Kidney (tissue), 14 donors: ENCODE data around the gene MAML2. TPM values are rescaled to one million over a fixed set of nuclear protein-coding genes. Genes with fewer than 3 reads are reported as not detected.

ENCODE experiments used
- DNase-seq, 5 donors: peaks; one replicate each; pipeline ENCODE4 v3.0.0-alpha.2; 2013 to 2020
- FAIRE-seq: peaks from 2 replicates; lab custom pipeline; 2012; peaks lifted over from hg19 to GRCh38; lab: Jason Lieb, UNC
- H3K27ac ChIP-seq, 2 donors: one replicate each; pipeline ENCODE4 v1.7.0; 2013; ENCODE audit warnings: low read depth in 2 of 2, low read length in 2 of 2, inconsistent platforms in 1 of 2
- H3K27me3 ChIP-seq: one replicate; pipeline ENCODE4 v1.7.1; 2013; ENCODE audit warnings: low read length, inconsistent platforms; ENCODE audit not compliant: control insufficient read depth, insufficient read depth
- H3K36me3 ChIP-seq, 3 donors: one replicate each; pipeline versions ENCODE4 v1.7.0 to v1.7.1; 2013; ENCODE audit warnings: low read length in 3 of 3, control low read depth in 1 of 3, inconsistent platforms in 1 of 3; ENCODE audit not compliant: insufficient read depth in 3 of 3, control insufficient read depth in 2 of 3
- H3K4me1 ChIP-seq, 3 donors: one replicate each; pipeline versions ENCODE4 v1.7.0 to v1.7.1; 2013; ENCODE audit warnings: low read length in 3 of 3, inconsistent platforms in 1 of 3, low read depth in 1 of 3; ENCODE audit not compliant: control insufficient read depth in 2 of 3, insufficient read depth in 2 of 3
- H3K4me3 ChIP-seq, 3 donors: one replicate each; pipeline versions ENCODE4 v1.7.0 to v1.8.1; 2013; ENCODE audit warnings: low read length in 3 of 3, control low read depth in 1 of 3, inconsistent platforms in 1 of 3
- H3K9ac ChIP-seq, 3 donors: one replicate each; pipeline versions ENCODE4 v1.7.0 to v1.7.1; 2013; ENCODE audit warnings: low read length in 3 of 3, control low read depth in 1 of 3, inconsistent platforms in 1 of 3
- H3K9me3 ChIP-seq, 3 donors: one replicate each; pipeline versions ENCODE4 v1.7.0 to v1.7.1; 2013; ENCODE audit warnings: low read length in 3 of 3, control low read depth in 1 of 3, inconsistent platforms in 1 of 3; ENCODE audit not compliant: control insufficient read depth in 2 of 3, insufficient read depth in 1 of 3
- intact Hi-C: fragments of 100-400 bp; cut with DNase I; formaldehyde crosslinking; loops from one replicate; pipeline ENCODE4 v1.11.1; 2022
- polyA plus RNA-seq: library from polyadenylated mRNA; stranded (reverse); fragments of 350-450 nt; fragmentation: Illumina TruSeq; extraction: RNeasy Lipid Tissue Mini Kit (QIAGEN cat#74804); gene quantifications from one replicate; pipeline ENCODE4 v1.2.3, GENCODE V29; 2014; ENCODE audit warnings: low read depth, low replicate concordance; ENCODE audit not compliant: insufficient read depth
- total RNA-seq: library from RNA; stranded (reverse); fragmentation: NEBNext Ultra II Directional; extraction: Animal tissue kit (Norgen Biotek cat#: 25700); gene quantifications from one replicate; pipeline ENCODE4 v1.2.1, GENCODE V29; 2021
- TF ChIP-seq, protein P1 (sequence below): IDR thresholded peaks from 3 replicates; pipeline ENCODE4 v1.5.1; 2012; ENCODE audit warnings: mild to moderate bottlenecking, moderate library complexity, borderline replicate concordance; ENCODE audit not compliant: insufficient read depth; ENCODE audit errors: extremely low read depth
- donor health status: control.
- donor health status: control.
- donor health status: control.
- donor health status: control.
- donor health status: control.
- donor health status: DM: yes; HTN: yes; CAD: no.
- donor health status: Normal renal cell carcinoma (clear cell type).

MAML2 gene
- total and polyA plus RNA-seq, 2 donors from 2014 or later: 4.9 to 32.3 TPM

DNA sequence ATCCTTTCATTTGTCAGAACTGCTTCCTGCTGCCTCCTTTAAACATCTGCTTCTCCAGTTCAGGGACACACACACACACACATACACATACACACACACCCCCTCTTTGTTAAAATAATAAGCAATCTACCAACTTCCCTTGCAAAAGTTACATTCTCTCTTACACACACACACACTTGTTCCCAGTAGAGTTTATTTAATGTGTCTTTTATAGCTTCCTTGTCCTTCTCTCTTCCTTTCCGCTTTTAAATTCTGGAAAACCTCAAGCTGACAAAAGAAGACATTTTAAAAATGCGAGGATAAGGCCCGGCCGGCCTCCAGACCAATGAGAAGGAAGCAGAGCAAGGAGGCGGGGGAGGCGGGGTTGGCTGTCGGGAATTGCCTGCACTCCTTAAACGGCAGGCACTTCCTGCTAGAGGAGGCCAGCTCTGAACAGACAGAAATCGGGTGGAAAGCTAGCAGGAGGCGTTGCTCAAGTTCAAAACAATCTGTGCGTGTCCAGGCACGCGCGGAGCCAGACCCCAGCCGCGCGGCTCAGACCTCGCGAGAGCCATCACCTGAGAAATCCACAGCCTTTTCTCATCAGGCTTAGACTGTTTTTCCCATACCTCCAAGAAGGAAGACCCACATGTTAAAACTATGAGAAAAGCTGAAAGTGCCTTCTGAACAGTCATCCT, 99.9 kb downstream of the MAML2 start:
- intact Hi-C loops: no loop called here
- FAIRE-seq (peak; percentile 84), DNase-seq (peak; percentile 97 to 99 (median 98))
- H3K9me3 ChIP-seq: no peaks in the 10 kb centered on the region
- H3K27me3 ChIP-seq: no peaks in the 10 kb centered on the region
- H3K27ac ChIP-seq: peak overlapping the region; percentile 85 to 87
- no peaks in the 10 kb centered on the region for H3K36me3 ChIP-seq
- H3K4me1 ChIP-seq: peaks cover 9 to 12% (median 10%) of the 10 kb centered on the region in 3 donors
- TF ChIP-seq, protein P1, sequence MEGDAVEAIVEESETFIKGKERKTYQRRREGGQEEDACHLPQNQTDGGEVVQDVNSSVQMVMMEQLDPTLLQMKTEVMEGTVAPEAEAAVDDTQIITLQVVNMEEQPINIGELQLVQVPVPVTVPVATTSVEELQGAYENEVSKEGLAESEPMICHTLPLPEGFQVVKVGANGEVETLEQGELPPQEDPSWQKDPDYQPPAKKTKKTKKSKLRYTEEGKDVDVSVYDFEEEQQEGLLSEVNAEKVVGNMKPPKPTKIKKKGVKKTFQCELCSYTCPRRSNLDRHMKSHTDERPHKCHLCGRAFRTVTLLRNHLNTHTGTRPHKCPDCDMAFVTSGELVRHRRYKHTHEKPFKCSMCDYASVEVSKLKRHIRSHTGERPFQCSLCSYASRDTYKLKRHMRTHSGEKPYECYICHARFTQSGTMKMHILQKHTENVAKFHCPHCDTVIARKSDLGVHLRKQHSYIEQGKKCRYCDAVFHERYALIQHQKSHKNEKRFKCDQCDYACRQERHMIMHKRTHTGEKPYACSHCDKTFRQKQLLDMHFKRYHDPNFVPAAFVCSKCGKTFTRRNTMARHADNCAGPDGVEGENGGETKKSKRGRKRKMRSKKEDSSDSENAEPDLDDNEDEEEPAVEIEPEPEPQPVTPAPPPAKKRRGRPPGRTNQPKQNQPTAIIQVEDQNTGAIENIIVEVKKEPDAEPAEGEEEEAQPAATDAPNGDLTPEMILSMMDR: no peak
- peak overlapping the region; percentile 67 to 73 (median 68) for H3K4me3 ChIP-seq
- H3K9ac ChIP-seq: peak overlapping the region; percentile 34 to 74 (median 38)

DNA sequence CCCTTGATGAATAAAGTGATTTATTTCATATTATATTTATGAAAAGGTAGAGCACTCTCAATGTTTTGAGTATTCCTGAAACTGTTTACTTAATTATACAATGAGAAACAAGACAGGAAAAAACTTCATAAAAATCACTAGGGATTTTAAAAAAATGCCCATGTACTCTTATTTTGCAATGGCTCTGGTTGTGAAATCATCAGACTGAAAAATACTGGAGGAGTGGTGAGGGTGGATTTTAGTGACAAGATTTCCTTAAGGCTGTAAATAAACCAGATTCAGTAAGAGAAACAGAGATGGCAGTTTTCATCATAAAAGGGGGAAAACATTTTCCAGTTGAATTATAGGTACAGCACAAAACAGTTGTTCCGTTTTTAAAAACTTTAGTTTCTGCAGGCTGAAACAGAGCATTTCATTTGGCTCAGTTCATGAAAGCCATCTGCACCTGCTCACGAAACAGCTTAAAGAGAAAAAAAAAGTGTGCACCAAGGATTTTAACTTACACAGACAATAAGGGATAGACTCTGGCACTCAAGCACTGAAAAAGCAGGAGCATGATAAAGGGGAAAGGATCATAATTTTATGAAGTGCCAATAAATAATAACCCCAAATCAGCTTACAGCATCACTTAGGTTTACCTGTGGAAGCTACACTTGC, 100.7 kb downstream of the MAML2 start:
- Histone ChIP-seq H3K27ac (peak overlapping the region in 1 of 2 donors; percentile 87), H3K9me3 (no peaks in the 10 kb centered on the region), H3K4me3 (peak overlapping the region in 2 of 3 donors; percentile 67 to 73), H3K4me1 (peaks cover 11 to 13% (median 12%) of the 10 kb centered on the region in 3 donors), H3K9ac (peak overlapping the region in 1 of 3 donors; percentile 74), H3K36me3 (no peaks in the 10 kb centered on the region), H3K27me3 (no peaks in the 10 kb centered on the region)
- TF ChIP-seq, protein P1: no peak
- intact Hi-C loops: no loop called here
- no peak for FAIRE-seq
- DNase-seq: no peak

DNA sequence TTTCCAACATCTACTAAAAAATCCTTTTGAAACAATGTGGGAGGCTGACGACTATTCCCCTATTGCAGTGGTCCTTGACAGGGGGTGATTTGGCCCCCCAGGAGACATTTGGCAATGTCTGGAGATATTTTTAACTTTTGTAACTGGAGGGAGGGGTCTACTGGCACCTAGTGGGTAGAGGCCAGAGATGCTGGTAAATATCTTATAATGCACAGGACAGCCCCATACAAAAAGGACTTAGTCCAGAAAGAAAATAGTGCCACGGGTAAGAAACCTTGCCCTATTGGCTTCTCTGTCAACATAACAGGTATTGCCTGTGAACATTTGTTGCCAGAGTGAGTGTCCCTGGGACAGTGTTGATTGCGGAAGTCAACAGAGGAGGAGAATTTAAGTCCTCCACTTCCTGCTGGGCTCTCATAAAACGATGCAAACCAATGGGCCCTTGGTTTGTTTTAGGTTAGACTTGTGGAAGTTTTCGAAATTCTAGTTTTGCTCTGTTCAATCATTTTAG, 101.6 kb downstream of the MAML2 start:
- Histone ChIP-seq H3K9ac (no peak overlapping the region), H3K27me3 (no peaks in the 10 kb centered on the region), H3K36me3 (no peaks in the 10 kb centered on the region), H3K4me3 (no peak overlapping the region), H3K9me3 (no peaks in the 10 kb centered on the region), H3K27ac (peak overlapping the region in 1 of 2 donors; percentile 42), H3K4me1 (peaks cover 8 to 13% (median 12%) of the 10 kb centered on the region in 3 donors)
- DNase-seq (no peak), FAIRE-seq (no peak)
- intact Hi-C loops: no loop called here
- TF ChIP-seq, protein P1: no peak
